AG08396 (cell line): ENCODE results near the gene SOBP.
"Not testable (repeated sequence)": the region's sequence is repeated elsewhere in the genome, so short reads cannot be mapped to it uniquely, and the experiment has no call there.

Experiments
- DNase-seq: peaks from one replicate; pipeline ENCODE4 v3.0.0; 2012; ENCODE audit warnings: low spot score, mixed read lengths

The SOBP gene

GRCh38 chr6:107553121-107553520, 63.2 kb downstream of the SOBP start:
- DNase-seq: not testable (repeated sequence)

GRCh38 chr6:107554326-107554725, 64.4 kb downstream of the SOBP start:
- DNase-seq: no peak

GRCh38 chr6:107554918-107555317, 65.0 kb downstream of the SOBP start:
- no peak for DNase-seq

- DNase-seq: no peak
Observed at GRCh38 chr6:107555449-107555848, 65.5 kb downstream of the SOBP start.

GRCh38 chr6:107556082-107556481, 66.2 kb downstream of the SOBP start:
- DNase-seq: no peak

GRCh38 chr6:107557698-107558097, 67.8 kb downstream of the SOBP start:
- DNase-seq: no peak

GRCh38 chr6:107560657-107561056, 70.7 kb downstream of the SOBP start:
- DNase-seq: peak; percentile 14

- DNase-seq: no peak
Observed at GRCh38 chr6:107561306-107561705, 71.4 kb downstream of the SOBP start.

GRCh38 chr6:107563694-107564588, 74.0 kb downstream of the SOBP start:
- no peak for DNase-seq

GRCh38 chr6:107564589-107564951, 74.7 kb downstream of the SOBP start:
- no peak for DNase-seq

GRCh38 chr6:107565165-107565723, 75.3 kb downstream of the SOBP start:
- DNase-seq: no peak

- DNase-seq: no peak
Observed at GRCh38 chr6:107567643-107568042, 77.7 kb downstream of the SOBP start.

GRCh38 chr6:107569473-107569872, 79.6 kb downstream of the SOBP start:
- DNase-seq: no peak

GRCh38 chr6:107571354-107571753, 81.4 kb downstream of the SOBP start:
- no peak for DNase-seq

GRCh38 chr6:107572886-107573285, 83.0 kb downstream of the SOBP start:
- DNase-seq: no peak

GRCh38 chr6:107574856-107575255, 84.9 kb downstream of the SOBP start:
- no peak for DNase-seq

GRCh38 chr6:107576852-107577251, 86.9 kb downstream of the SOBP start:
- DNase-seq: peak; percentile 32

GRCh38 chr6:107578642-107579341, 88.9 kb downstream of the SOBP start:
- DNase-seq: no peak

GRCh38 chr6:107579456-107580056, 89.6 kb downstream of the SOBP start:
- no peak for DNase-seq

- no peak for DNase-seq
Observed at GRCh38 chr6:107582086-107582485, 92.2 kb downstream of the SOBP start.

- DNase-seq: no peak
Observed at GRCh38 chr6:107584726-107585125, 94.8 kb downstream of the SOBP start.

GRCh38 chr6:107585815-107586435, 96.0 kb downstream of the SOBP start:
- no peak for DNase-seq
